NK-92 treated with Interleukin-12 subunit alpha and Interleukin-12 subunit beta, amount 100 ng/mL, for 24 hours (cell line): ENCODE results near the gene WFDC5.
"Not testable (repeated sequence)": the region's sequence is repeated elsewhere in the genome, so short reads cannot be mapped to it uniquely, and the experiment has no call there.

Source experiments
- DNase-seq: peaks from one replicate; lab custom pipeline; 2025; lab: John Stamatoyannopoulos, UW

Gene WFDC5, protein sequence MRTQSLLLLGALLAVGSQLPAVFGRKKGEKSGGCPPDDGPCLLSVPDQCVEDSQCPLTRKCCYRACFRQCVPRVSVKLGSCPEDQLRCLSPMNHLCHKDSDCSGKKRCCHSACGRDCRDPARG

DNA sequence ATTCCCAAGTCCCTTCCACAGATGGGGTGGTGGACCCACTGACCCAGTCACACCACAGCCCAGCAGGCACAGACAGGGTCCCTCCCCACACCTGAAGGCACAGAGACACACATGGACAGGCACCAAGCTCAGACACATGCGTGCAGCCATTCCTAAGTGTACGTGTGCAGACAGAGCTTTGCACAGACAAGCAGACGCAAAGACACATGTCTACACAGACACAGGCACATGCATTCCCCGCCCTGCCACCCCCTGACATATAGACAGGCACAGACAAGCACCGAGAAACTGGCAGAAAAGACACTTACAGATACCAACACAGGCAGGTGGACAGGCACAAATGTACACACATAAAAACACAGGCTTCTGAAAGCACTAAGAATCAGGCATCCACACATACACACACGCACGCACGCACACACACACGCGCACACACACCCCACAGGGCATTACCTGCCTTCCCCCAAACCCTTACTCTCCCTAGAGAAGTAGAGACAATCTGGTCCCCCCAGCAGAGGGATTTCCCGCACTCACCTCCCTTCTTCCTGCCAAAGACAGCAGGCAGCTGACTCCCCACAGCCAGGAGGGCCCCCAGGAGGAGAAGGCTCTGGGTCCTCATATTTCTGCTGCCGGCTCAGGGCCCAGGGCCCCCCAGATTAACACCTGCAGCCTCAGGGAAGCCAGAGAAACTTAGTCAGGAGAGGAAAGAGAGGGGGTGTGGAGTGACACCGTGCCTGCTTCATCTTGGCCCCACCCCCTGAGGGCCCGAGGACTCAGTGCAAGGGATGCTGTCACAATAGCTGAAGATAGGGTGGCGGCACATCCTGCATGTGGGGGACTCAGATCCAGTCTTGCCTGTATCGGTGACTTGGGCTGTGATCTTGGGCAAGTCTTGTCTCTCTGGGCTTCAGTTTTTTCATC, at the start of gene WFDC5:
Gene WFDC5, minus strand, starts transcription at position 710 of the 921 bp plus-strand sequence. Its CDS starts 91 bp downstream, at position 619.
- no peak for DNase-seq

DNA sequence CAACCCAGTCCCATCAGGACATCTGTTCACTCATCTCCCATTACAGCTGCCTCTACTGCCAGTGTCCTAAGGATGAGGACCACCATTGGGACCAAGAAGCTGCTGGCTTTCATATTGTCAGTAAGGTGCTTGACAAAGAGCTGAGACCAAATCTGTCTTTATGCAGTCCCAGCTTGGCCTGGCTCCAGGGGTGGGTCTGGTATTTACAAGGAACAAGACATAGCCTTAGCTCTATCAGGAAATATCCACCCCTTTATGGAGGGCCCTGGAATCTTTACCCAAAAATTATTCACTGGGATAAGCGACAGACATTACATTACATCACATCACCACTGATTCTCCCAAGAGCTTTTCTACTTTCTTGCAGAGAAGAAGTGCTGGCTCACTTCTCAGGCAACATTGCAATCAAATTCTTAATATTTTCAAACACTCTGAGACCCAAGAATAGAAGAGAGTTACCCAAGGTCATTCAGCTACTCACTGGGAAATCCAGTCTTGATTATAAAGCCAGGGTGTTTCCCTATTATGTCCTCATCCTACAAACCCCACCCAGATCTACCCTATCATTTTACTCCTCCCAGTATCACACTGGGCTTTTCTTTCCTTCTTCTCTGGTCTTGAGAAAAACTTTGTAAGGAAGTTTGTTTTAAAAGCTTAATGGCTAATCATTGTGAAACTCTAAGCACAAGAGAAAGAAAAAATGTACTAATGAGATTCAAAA, 48.3 kb upstream of the WFDC5 start:
- no peak for DNase-seq

DNA sequence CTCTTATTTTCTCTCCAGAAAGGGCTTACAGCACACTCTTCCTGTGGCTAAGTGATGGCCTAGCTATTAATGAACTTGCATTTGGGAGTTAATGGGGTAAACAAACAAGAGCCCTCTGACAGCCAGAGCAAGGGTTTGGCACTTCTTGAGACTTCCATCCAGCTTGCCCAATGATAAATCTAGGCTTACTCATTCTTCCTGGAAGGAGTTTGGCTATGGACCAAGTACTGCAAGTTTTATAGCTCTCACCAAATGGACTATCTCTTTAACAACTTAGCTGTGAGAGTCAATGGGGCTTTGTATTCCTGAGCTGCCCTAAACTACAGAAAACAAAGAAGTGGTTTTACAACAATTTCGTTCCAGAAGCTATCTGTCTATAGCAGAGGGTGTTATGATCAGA, 43.0 kb upstream of the WFDC5 start:
- no peak for DNase-seq

DNA sequence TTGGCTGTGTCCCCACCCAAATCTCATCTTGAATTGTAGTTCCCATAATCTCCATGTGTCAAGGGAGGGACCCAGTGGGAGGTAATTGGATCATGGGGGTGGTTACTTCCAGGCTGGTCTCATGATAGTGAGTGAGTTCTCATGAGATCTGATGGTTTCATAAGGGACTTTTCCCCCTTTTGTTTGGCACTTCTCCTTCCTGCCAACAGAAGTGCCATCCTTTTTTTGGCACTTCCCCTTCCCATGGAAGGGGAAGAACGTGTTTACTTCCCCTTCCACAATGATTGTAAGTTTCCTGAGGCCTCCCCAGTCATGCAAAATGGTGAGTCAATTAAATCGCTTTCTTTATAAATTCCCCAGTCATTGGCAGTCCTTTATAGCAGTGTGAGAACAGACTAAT, 41.7 kb upstream of the WFDC5 start:
- DNase-seq: no peak

DNA sequence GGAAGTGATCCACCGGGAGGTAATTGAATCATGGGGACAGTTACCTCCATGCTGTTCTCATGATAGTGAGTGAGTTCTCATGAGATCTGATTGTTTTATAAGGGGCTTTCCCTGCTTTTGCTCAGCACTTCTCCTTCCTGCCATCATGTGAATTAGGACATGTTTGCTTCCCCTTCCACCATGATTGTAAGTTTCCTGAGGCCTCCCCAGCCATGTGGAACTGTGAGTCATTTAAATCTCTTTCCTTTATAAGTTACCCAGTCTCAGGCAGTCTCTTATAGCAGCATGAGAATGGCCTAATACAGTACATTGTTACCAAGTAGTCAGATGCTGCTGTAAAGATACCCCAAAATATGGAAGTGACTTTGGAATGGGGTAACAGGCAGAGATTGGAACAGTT, 39.8 kb upstream of the WFDC5 start:
- not testable (repeated sequence) for DNase-seq

DNA sequence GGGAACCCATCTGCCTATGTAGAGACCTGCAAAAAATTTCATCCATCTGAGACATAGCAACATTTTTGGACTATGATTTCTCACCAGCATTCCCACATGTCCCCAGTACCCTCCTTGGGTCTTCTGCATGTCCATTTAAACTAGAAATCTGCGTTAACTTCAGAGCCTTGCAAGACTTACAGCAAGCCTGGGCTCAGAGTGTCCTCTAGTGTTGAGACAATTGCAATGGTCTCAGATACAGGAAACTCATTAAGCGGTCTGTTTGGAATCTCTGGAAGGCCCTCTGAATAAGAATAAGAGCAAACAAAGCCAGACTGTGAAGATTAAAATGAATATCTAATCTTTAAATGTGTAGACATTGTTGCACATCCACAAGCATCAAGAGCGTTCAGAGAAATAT, 39.2 kb upstream of the WFDC5 start:
- no peak for DNase-seq

DNA sequence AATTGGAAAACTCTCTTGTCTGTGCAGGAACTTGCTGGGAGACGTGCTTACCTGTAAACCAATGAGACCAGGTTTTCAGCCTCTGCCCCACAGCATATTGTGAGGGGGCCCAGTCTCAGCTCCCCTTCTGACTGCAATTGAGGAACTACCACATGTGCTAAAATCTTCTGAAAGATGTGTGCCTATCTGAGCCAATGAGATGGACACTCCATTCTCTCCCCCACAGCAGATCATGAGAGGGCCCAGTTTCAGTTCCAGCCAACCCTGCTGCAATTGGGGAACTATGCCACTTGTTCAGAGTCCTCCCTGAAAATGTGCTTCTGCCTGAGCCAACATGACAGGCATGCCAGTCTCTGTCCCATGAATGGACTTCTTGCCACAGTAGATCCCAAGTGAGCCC, 38.8 kb upstream of the WFDC5 start:
- no peak for DNase-seq

DNA sequence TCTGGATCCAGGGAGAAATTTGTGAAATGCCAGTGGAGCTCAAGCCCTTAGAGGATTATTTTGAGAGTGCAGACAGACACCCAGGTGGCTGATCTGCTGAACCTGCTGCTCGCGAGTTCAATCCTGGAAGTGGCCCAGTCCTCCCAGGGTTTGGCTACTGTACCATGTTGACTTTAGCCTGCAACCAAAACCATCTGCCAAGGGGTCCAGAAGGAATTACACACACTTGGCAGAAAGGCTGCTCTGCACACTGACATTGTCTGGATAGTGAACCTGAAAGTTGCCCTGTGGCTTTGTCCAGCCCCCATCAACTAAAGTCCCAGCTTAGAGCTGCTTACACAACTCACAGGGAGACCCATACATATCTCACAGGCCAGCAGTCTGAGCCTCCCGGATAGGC, 38.2 kb upstream of the WFDC5 start:
- no peak for DNase-seq

DNA sequence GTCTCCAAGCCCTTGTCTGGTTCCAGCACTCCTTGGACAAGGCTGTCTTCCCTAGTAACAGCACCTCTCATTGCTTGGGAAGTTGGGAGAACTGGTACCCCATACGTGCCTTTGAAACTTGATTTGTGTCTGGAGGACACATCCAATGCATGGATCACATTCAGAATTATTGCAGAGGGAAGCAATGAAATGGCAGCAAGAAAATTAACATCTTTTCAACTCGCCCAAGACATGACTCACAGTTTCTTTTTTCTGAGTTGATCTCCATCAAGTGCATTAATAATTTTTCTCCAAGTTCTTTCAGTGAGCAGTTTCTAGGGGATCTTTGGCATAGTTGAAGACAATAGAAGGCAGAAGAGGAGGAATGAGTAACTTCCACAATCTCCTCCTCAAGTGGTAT, 37.4 kb upstream of the WFDC5 start:
- DNase-seq: no peak

DNA sequence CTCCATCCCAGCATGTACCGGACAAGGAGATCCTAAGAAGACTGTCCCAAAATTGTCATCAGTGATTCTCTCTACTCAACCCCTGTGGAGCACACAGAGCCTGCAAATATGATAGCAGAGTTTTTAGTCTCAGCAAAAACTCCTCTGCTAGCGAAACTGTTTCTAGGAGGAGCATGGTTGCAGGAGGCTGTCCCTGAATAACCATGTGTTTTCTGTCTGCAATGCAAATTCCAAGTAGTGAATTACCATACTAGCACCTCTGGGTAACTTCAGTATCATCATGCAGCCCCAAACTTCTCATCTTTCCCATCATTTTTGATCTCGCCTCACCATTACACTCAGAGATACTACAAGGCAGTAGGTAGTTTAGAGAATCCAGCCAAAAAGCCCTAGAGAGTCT, 34.1 kb upstream of the WFDC5 start:
- no peak for DNase-seq

DNA sequence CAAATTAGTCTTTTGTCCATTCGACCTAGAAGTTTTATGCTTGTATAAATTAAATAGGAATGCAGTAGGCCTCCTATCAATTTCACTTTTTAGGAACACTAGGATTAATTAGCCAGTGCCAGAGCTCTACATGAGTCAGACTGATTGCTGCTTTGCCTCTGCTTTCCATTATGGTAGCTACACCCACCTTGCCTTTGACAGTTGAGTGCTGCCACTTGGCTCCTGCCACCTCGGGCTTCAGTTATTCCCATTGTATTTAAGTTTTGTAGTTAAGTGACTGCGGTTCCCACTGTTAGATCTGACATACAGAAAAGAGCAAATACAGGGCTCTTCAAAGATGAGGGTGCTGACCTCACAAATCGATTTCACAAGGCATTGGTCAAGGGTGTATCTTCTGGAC, 25.9 kb upstream of the WFDC5 start:
- no peak for DNase-seq

DNA sequence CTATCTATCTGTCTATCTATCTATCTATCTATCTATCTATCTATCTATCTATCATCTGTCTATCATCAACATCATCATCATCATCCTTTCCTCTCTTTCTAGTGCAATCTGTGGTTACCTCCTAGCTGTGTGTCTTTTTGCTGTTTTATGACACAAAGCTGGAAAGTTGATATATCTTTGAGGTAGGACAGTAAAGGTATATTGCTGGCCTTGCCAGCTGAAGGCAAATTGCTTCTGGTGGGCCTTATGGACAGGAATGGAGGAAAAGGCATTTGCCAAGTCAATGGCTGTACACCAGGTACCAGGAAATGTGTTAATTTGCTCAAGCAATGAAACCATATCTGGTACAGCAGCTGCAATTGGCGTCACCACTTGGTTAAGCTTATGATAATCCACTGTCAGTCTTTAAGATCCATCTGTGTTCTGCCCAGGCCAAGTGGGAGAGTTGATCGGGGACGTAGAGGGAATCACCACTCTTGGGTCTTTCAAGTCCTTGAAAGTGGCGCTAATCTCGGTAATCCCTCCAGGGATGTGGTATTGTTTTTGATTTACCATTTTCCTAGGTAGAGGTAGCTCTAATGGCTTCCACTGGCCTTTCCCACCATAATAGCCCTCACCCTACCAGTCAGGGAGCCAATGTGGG, 24.9 kb upstream of the WFDC5 start:
- not testable (repeated sequence) for DNase-seq

DNA sequence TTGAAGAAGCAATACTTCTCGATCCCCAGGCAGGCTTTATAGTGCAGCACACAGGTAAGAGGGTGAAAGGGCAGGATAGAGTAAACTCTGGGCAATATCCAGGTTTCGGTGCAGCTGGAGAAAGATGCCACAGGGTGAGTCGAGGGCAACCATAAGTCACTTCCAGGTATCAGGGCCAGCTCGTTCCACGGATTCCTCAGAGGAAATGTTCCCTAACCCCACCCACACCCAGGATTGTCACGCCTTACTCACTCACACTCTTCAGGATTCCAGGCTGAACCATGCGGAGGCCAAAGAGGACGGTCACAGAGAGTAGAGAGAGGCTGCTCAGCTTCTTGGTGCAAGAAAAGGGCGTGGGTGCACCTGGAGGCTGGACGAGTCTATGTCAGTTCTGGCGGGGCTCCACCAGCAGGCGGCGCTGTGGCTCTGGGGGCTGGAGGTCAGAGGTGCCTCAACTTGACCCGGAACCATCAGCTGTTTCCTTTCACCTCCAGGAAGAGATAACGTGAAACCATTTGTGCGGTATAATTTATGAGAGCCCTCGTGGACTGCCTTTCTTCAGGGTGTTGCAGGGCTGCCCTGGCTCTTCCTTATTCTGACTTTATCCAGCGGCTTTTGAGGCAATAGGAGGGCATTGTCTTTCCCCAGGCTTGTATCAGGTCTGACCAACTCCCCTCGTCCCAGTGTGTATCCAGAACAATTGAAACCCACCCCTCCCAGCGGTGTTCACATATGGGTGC, 23.8 kb upstream of the WFDC5 start:
- DNase-seq: peak; percentile 56

DNA sequence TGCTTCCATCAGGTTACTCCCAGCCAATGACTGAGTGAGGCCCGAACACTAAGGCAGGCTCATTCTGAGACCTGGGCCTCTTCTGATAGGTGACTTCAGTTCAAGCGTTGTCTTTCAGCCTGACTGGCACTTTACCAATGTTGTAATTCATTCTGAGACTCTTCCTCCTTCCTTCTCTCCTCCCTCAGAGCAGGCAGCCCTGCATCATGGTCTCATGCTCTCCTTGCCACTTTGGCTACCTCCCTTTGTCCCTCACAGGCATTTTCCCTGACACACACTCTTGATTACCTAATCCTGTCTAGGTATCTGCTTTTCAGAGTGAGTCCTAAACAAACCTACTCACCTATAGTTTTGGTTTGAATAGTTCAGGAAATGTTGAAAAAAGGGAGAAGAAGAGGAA, 21.9 kb upstream of the WFDC5 start:
- DNase-seq: no peak

DNA sequence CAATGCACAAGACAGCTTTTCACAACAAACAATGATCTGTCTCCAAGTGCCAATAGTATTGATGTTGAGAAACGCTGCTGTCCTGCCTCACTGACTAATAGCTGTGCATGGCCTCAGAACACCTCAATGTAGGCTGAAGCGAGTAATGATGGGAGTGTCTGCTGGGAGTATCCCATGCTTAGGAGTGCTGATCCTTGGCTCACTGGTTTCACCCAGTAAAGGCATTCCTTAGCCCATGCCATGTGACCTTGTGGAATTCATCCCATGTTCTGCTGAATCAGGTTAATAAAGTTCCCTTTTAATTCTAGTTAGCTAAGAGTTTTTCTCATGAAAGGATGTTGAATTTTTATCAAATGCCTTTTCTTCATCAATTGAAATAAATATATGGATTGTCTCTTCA, 13.1 kb upstream of the WFDC5 start:
- no peak for DNase-seq

DNA sequence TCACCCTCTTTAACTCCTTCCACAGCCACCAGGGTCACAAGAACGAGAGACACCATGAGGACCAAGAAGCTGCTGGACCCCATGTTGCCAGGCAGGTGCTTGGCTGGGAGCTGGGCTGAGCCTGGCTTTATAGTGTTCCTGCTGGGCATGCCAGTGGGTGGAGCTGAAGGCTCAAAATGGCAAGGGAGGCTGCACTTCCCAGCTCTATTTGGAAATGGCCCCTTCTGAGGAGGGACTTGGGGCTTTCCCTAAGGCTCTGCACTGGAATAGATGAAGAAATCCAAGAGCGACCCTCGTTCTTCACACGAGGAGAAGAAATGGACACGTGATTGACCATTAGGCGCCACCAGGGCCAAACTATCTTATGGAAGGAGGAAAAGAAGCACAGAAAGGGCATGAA, 9.4 kb upstream of the WFDC5 start, which contains the start of gene WFDC12:
Gene WFDC12, minus strand, starts transcription at position 101 of the 400 bp plus-strand sequence. Its CDS starts 18 bp downstream, at position 83.
- no peak for DNase-seq

DNA sequence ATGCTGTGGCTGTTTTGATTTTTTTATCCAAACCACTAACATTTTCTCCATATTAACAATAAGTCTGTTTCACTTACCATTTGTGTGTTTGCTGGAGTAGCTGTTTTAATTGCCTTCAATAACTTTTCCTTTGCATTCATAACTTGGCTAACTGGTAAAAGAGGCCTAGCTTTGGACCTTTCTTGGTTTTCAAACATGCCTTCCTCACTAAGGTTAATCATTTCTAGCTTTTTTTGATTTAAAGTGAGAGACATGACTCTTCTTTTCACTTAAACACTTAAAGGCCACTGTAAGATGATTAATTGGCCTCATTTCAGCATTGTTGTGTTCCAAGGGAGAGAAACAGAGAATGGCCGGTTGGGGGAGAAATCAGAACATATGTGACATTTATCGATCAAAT, 6.4 kb upstream of the WFDC5 start:
- no peak for DNase-seq

DNA sequence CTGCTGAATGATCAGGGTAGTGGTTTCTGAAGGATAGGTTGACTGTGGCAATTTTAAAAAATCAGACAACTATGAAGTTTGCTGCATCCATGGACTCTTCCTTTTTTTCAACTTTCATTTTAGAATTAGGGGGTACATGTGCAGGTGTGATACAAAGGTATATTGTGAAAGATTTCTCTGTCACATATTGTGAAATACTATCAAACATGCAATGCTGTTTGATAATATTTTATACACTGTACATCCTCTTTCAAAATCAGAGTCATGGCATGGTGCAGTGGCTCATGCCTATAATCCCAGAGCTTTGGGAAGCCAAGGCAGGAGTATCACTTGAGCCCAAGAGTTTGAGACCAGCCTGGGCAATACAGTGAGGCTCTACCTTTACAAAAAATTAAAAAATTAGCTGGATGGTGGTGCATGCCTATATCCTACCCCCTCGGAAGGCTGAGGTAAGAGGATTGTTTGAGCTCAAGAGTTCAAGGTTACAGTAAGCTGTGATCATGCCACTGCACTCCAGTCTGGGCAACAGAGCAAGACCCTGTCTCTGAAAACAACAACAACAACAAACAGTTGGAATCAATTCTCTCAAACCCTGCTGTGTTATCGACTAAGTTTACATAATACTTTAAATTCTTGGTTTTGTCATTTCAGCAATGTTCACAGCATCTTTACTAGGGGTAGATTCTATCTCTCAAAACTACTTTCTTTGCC, 4.7 kb upstream of the WFDC5 start:
- no peak for DNase-seq

DNA sequence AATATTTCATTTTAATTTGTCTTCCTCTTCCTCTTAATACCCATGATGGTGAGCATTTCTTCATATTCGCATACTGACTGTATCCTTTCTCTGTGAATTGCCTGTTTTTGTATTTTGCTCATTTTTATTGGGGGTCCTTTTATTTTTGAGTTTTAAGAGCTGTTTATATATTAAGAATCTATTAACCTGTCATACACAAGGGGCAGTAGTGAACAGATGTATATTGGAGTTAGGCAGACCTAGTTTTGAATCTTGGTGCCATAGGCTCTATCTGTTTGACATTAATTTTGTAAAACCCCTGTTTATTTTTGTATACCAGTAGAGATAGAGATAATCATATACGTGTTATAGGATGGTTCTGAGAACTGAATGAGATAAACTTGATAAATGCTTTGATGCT, 3.1 kb upstream of the WFDC5 start:
- no peak for DNase-seq

DNA sequence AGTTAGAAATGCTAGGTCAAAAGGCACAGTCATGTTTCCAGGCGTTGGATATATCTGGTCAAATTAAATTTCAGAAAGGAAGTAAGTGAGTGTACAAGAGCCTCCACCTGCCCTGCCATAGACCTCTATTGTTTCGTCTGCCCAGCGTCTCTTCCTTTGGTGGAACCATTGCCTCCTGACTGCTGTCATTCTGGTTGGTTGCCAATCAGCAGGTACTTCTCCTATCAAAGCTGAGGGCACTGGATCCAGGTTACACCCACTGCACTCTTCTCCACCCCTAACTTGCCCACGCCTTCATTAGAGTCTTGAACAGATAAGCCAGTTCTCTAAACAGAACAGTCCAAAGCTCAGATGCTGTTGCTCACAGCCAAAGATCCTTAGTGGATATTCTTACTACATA, 2.6 kb upstream of the WFDC5 start:
- no peak for DNase-seq

DNA sequence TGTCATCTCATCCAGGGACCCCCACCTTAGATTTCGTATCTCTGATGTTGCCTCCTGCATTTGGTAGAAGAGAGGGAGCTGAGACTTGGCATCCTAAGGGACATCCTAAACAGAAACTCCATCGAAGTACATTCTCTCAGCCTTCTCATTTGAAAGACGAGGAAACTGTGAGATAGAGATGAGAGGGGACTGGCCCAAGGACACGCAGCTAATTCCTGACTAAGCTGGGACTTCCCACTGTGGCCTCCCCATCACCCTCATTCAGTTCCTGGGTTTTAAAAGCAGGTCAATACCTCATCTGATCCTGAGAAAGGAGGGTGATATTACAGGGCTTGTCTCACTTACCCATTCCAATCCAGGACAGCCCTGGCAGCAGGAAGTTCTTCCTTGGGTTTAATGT, 855 bp upstream of the WFDC5 start:
- DNase-seq: no peak
